Naive B cell (primary cell): Measurements from ENCODE around the gene NRIP1. TPM values are rescaled to one million over a fixed set of nuclear protein-coding genes. Genes with fewer than 3 reads are reported as not detected.

Experiments used
- ATAC-seq, 2 donors: fragments of 150-1000 bp; cut with Tn5 transposase; 2 replicates each; pipeline ENCODE4 v1.10.0; 2021; ENCODE audit warnings: low read depth in 2 of 2, mild to moderate bottlenecking in 2 of 2, moderate library complexity in 2 of 2
- DNase-seq: peaks from one replicate; pipeline ENCODE4 v3.0.0; 2022
- H3K27ac Mint-ChIP-seq, 6 donors: one replicate each; pipeline ENCODE4 v1.8.0; 2020 to 2022; ENCODE audit warnings: mild to moderate bottlenecking in 6 of 6, mixed read lengths in 6 of 6, moderate library complexity in 5 of 6, inconsistent platforms in 2 of 6
- H3K27me3 Mint-ChIP-seq, 3 donors: one replicate each; pipeline ENCODE4 v1.8.0; 2021 to 2022; ENCODE audit warnings: mixed read lengths in 3 of 3, mild to moderate bottlenecking in 1 of 3
- H3K36me3 Mint-ChIP-seq, 2 donors: one replicate each; pipeline ENCODE4 v1.8.0; 2020 to 2022; ENCODE audit warnings: mixed read lengths in 2 of 2, inconsistent platforms in 1 of 2, mild to moderate bottlenecking in 1 of 2
- H3K4me1 Mint-ChIP-seq, 3 donors: one replicate each; pipeline ENCODE4 v1.8.0; 2020 to 2022; ENCODE audit warnings: mixed read lengths in 3 of 3, inconsistent platforms in 1 of 3, mild to moderate bottlenecking in 1 of 3, moderate library complexity in 1 of 3
- H3K4me3 Mint-ChIP-seq, 8 donors: one replicate each; pipeline ENCODE4 v1.8.0; 2020 to 2022; ENCODE audit warnings: mild to moderate bottlenecking in 8 of 8, mixed read lengths in 8 of 8, moderate library complexity in 8 of 8, inconsistent platforms in 2 of 8
- H3K9me3 Mint-ChIP-seq, 7 donors: one replicate each; pipeline ENCODE4 v1.8.0; 2020 to 2022; ENCODE audit warnings: mixed read lengths in 7 of 7, mild to moderate bottlenecking in 5 of 7, inconsistent platforms in 2 of 7, moderate library complexity in 1 of 7
- polyA plus RNA-seq, 6 donors: library from polyadenylated mRNA; unstranded; fragments of 300-500 nt; fragmentation: Illumina TruSeq; gene quantifications; one replicate each; pipeline ENCODE4 v1.2.3, GENCODE V29; 2021; ENCODE audit warnings: low read depth in 6 of 6

The NRIP1 gene
- polyA plus RNA-seq, 6 donors from 2014 or later, result 43.9 to 73.9 (median 52.2) TPM

DNA sequence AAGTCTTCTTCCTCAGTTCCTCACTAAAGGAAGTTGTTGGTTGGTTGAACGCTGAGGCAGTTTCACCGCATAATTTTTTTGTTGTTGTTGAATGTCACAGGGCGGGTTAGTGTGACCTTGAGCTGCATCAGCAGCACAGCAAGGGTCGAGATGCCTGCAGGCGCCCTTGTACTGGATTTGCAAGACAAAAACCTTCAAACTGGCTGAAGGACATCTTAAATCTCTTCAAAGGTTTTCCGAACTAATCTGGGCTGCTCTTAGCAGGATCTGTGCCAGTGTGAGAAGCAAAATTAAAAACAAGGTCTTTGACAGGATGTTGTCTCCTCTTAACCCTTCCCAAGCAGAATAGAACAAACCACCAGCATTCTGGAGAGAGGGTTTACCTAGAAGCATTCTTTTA, 59.4 kb downstream of the NRIP1 start:
- H3K4me1 Mint-ChIP-seq, result peaks cover 31 to 56% (median 48%) of the 10 kb centered on the region in 3 donors
- peak; percentile 5 for DNase-seq
- H3K9me3 Mint-ChIP-seq, result no peaks in the 10 kb centered on the region
- H3K27me3 Mint-ChIP-seq, result no peaks in the 10 kb centered on the region
- ATAC-seq, result peak; percentile 25 to 52
- H3K27ac Mint-ChIP-seq, result peak overlapping the region in 3 of 6 donors; percentile 47 to 83 (median 53)
- peak overlapping the region in 3 of 8 donors; percentile 19 to 40 (median 32) for H3K4me3 Mint-ChIP-seq
- H3K36me3 Mint-ChIP-seq, result peaks cover 10 to 17% of the 10 kb centered on the region in 2 donors

DNA sequence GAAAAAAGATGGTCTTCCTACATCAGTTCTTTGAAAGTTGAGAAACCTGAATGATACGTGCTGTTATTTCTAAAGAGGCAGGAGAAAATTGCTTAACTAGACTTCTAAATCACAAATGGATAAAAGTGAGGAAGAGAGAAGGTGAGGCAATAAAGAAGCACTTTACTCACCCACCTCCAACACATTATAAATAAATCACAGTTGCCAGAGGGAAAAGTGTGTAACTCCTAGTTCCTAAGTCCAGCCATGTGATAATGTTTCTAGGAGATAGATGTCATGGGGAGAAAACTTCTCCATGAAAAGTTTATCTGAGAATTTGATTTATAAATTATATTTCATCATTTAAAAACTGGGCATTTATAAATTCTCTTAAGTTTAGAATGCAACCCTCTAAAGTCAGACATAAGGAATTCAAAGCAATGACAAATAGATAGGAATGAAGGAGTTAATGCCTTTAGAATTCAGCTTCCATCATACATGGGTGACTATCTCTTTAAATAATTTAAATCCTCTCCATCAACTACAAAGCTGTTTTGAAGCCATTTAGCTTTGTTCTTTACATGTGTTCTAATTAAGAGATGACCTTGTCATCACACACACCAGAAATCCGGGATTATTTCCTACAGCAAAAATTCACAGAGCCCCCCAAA, 60.0 kb downstream of the NRIP1 start:
- no peak for ATAC-seq
- Mint-ChIP-seq H3K9me3 (no peaks in the 10 kb centered on the region), H3K36me3 (peaks cover 10 to 17% of the 10 kb centered on the region in 2 donors), H3K27ac (peak overlapping the region in 3 of 6 donors; percentile 47 to 83 (median 53)), H3K27me3 (no peaks in the 10 kb centered on the region), H3K4me3 (peak overlapping the region in 2 of 8 donors; percentile 32 to 40), H3K4me1 (peaks cover 35 to 57% (median 48%) of the 10 kb centered on the region in 3 donors)
- DNase-seq, result no peak

DNA sequence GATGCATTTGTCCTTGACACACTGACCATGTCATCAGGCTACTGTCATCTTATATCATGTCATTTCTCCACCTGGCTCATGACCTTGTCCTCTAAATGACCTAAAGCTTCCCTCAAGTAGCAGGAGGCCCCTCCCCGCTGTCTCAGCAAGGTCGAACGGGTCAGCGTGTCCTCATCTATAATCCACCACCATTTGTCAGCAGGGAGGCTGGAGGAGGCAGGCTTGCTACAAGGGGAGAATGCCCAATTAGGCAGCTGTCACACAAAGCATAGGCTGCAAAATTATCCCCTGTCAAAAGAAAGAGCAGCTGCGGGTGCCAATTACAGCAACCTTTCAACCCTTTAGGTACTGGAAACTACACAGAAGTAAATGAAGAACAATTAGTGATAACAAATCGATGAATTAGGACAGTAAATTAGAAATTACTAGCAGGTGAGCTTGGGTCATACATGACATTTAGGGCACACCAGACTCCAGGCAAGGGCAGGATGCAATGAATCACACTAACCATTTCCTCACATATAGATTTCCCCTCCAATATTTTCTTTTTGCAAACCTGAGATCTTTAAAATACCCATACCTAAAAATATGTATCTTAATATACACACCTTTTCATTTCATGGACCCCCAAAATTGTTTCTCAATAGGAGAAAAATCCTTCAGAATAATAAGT, 61.2 kb downstream of the NRIP1 start:
- Mint-ChIP-seq H3K9me3 (no peaks in the 10 kb centered on the region), H3K4me1 (peaks cover 33 to 57% (median 50%) of the 10 kb centered on the region in 3 donors), H3K4me3 (no peak overlapping the region), H3K27ac (peak overlapping the region in 3 of 6 donors; percentile 2 to 69 (median 5)), H3K27me3 (no peaks in the 10 kb centered on the region), H3K36me3 (peaks cover 10 to 12% of the 10 kb centered on the region in 2 donors)
- no peak for DNase-seq
- ATAC-seq, result no peak

DNA sequence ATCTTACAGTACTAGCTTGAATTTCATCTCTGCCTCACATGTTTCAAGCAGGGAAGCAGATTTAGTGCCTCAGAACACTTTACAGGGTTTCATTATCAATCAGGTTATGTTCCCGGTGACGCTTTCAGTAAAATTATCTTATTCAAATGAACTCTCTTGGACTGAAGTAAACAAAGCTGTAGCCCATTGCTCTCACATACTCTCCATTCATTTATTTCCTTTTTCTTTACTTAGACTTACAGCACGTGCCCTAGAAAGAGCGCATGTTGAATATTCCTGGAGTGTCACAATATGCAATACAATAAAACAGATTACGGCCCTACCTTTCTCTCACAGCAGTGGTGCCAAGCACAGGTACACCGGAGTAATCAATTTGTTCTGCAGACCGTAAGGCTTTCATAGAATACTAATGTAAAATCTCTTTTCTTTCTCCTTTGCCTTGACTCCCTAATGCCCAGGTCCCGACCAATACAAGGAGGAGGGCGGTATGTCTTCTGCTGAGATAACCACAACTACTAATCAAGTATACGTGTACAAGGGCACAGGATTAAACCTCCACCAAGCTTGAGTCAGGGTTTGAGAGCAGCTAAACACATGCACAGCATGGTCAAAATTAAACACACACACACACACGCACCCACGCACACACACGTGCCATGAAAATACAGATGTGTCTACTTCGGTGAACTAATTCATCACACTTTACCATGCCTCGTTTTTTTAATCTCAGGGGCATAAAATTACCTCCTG, 62.8 kb downstream of the NRIP1 start:
- peak overlapping the region in 2 of 8 donors; percentile 4 to 6 for H3K4me3 Mint-ChIP-seq

DNA sequence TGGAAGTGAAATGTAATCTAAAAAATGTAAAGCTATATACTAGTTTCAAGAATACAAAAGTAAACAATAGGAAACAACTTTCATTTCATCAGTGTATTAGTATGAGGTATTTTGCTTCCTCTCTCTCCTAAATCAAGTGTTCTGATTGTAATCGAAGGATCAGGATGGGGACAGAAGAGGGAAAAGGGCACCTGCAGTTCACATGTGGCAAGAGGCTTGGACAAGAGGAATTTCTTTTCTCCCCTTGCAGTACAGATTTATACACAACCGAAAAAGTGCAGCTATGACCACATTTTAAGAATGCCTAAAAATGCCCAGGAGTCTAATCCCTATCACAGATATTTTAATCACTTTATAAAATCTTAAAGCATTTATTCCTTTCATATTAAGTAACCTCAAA, 63.7 kb downstream of the NRIP1 start:
- H3K27ac Mint-ChIP-seq, result peak overlapping the region in 1 of 6 donors; percentile 75
- H3K4me1 Mint-ChIP-seq, result peaks cover 40 to 50% (median 41%) of the 10 kb centered on the region in 3 donors
- H3K4me3 Mint-ChIP-seq, result no peak overlapping the region
- H3K9me3 Mint-ChIP-seq, result no peaks in the 10 kb centered on the region
- peaks cover 6 to 12% of the 10 kb centered on the region in 2 donors for H3K36me3 Mint-ChIP-seq
- ATAC-seq, result no peak
- H3K27me3 Mint-ChIP-seq, result no peaks in the 10 kb centered on the region
- no peak for DNase-seq

More for the DNA sequence above, 62.8 kb downstream of the NRIP1 start:
- H3K36me3 Mint-ChIP-seq, result peaks cover 0 to 12% of the 10 kb centered on the region in 2 donors
- ATAC-seq (peak in 1 of 2 donors; percentile 25), DNase-seq (no peak)
- H3K9me3 Mint-ChIP-seq, result no peaks in the 10 kb centered on the region
- H3K27me3 Mint-ChIP-seq, result no peaks in the 10 kb centered on the region
- peak overlapping the region in 1 of 6 donors; percentile 3 for H3K27ac Mint-ChIP-seq
- peaks cover 40 to 55% (median 45%) of the 10 kb centered on the region in 3 donors for H3K4me1 Mint-ChIP-seq

DNA sequence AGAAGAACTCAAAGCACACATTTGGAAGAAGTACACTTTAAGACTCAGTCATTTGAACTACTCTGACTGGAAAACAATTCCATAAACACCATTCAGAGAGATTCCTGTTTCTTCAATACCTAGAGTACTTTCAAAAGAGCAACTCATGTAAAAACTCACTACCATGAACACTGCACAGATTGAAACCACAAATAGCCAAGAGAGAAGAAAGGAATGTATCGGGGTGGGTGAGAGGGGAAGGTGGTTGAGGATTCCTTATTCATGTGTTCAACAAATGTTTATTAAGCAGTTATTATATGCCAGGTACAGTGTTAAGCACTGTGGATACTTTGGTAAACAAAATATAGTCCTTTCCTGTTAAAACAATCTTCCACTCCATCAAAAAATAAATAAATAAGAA, 64.7 kb downstream of the NRIP1 start:
- ATAC-seq, result no peak
- Mint-ChIP-seq H3K4me1 (peaks cover 36 to 41% (median 37%) of the 10 kb centered on the region in 3 donors), H3K27me3 (no peaks in the 10 kb centered on the region), H3K4me3 (no peak overlapping the region), H3K9me3 (no peaks in the 10 kb centered on the region), H3K36me3 (peaks cover 7 to 12% of the 10 kb centered on the region in 2 donors), H3K27ac (peak overlapping the region in 2 of 6 donors; percentile 30 to 50)
- DNase-seq, result no peak

DNA sequence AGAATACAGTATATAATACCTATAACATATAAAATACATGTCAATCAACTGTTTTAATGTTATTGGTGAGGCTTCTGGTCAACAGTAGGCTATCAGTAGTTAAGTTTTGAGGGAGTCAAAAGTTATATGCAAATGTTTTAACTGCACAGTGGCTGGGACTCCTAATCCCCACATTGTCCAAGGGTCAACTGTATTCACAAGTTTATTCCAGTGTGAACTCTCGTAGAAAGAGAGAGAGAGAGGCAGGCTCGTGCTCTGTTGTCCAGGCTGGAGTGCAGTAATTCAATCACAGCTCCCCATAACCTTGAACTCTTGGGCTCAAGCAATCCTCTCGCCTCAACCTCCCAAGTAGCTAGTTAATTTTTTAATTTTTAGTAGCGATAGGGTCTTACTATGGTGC, 66.0 kb downstream of the NRIP1 start:
- no peak for DNase-seq
- Mint-ChIP-seq H3K4me3 (no peak overlapping the region), H3K27me3 (no peaks in the 10 kb centered on the region), H3K9me3 (no peaks in the 10 kb centered on the region), H3K27ac (peak overlapping the region in 1 of 6 donors; percentile 30), H3K4me1 (peaks cover 31 to 37% (median 32%) of the 10 kb centered on the region in 3 donors), H3K36me3 (peaks cover 5 to 7% of the 10 kb centered on the region in 2 donors)
- ATAC-seq, result no peak

DNA sequence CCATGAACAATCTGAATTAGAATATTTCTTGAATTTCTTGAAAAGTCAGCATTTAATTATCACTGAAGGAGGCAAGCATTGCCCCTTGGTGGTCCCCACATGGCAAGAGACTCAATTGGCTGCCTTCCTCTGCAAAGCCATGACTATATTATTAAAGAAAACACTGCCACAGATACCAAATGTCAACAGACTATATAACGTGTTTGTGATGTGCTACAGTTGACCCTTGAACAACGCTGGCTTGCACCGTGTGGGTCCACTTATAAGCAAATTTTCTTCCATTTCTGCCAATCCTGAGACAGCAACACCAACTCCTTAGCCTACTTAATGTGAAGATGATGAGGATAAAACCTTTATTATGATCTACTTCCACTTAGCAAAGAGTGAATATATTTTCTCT, 66.5 kb downstream of the NRIP1 start:
- H3K9me3 Mint-ChIP-seq, result no peaks in the 10 kb centered on the region
- H3K36me3 Mint-ChIP-seq, result peaks cover under 1 to 7% of the 10 kb centered on the region in 2 donors
- peak overlapping the region in 1 of 6 donors; percentile 30 for H3K27ac Mint-ChIP-seq
- ATAC-seq (no peak), DNase-seq (no peak)
- H3K4me3 Mint-ChIP-seq, result no peak overlapping the region
- peaks cover 27 to 33% (median 28%) of the 10 kb centered on the region in 3 donors for H3K4me1 Mint-ChIP-seq
- H3K27me3 Mint-ChIP-seq, result no peaks in the 10 kb centered on the region

DNA sequence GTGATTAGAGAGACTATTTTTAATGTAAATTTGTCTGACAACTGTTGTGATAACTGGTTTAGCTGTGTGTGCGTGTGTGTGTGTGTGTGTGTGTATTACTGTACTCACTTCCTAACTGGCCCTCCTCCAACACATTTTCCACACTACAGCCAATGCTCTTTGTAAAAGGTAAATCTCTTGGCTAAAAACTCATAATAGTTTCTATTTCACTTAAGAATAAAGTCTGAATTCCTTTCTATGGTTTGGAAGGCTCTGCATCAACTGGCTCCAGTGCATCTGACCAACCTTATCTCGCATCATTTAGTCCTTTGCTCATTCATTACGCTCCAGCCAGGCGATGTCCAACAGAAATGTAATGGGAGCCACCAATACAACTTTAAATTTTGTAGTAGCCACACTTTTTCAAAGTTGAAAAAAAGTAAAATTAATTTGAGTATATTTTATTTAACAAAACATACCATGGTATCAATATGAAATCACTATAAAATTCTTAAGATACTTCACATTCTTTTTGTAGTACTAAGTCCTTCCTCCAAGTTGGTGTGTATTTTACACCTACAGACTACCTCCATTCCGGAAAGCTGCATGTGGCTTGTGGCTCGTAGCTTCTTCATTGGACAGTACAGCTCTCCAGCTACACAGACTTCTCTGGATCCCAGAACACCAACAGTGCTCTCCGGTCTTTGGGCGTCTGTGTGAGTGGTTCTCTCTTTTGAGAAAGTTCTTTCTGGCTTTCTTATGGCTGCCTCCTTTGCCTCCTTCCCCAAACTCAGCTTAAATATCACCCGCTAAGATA, 68.9 kb downstream of the NRIP1 start:
- Mint-ChIP-seq H3K36me3 (peaks cover 4 to 7% of the 10 kb centered on the region in 2 donors), H3K27ac (peak overlapping the region in 4 of 6 donors; percentile 30 to 70 (median 54)), H3K9me3 (no peaks in the 10 kb centered on the region), H3K27me3 (no peaks in the 10 kb centered on the region), H3K4me3 (no peak overlapping the region), H3K4me1 (peaks cover 21 to 41% (median 28%) of the 10 kb centered on the region in 3 donors)
- no peak for DNase-seq
- ATAC-seq, result no peak

DNA sequence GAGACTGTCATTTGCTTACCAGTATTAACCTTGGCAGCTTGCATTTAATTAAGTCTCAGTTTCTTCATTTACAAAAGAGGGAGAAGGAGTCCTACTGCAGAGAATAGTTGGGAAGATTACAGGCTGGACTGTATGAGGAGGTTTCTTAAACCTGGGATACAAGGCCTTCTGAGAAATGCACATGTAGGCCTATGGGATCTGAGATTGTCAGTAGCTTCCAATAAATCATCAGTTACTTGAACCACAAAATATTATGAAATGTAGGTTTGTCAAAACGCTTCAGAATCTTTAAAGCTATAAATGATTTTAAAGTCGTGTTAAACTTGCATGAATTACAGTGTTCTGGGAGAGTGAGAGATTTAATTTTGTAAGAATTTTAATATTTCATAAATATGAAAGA, 69.6 kb downstream of the NRIP1 start:
- ATAC-seq (no peak), DNase-seq (no peak)
- H3K4me3 Mint-ChIP-seq, result no peak overlapping the region
- H3K27me3 Mint-ChIP-seq, result no peaks in the 10 kb centered on the region
- H3K4me1 Mint-ChIP-seq, result peaks cover 24 to 45% (median 28%) of the 10 kb centered on the region in 3 donors
- H3K9me3 Mint-ChIP-seq, result no peaks in the 10 kb centered on the region
- no peak overlapping the region for H3K27ac Mint-ChIP-seq
- peaks cover 5 to 7% of the 10 kb centered on the region in 2 donors for H3K36me3 Mint-ChIP-seq

DNA sequence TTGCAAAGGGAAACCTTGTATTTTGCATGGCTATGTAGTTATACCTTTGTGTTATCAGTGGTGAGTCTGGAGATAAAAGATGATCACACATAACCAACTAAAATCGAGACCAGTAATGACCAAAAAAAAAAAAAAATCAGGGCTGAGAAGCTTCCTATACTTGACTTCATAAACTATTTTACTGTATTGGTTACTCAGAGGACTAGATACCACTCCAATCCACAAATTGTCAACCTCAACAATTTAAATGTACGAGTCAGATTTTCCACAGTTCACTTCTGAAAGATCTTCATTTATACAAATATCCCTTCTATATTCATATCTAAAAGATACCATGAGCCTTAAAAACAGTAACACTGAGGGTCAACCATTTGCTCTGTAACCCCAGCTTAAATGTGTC, 71.7 kb downstream of the NRIP1 start:
- ATAC-seq, result no peak
- peaks cover 7 to 19% of the 10 kb centered on the region in 2 donors for H3K36me3 Mint-ChIP-seq
- peaks cover 23 to 50% (median 27%) of the 10 kb centered on the region in 3 donors for H3K4me1 Mint-ChIP-seq
- no peaks in the 10 kb centered on the region for H3K9me3 Mint-ChIP-seq
- H3K27me3 Mint-ChIP-seq, result no peaks in the 10 kb centered on the region
- no peak for DNase-seq
- peak overlapping the region in 1 of 6 donors; percentile 36 for H3K27ac Mint-ChIP-seq
- H3K4me3 Mint-ChIP-seq, result no peak overlapping the region

DNA sequence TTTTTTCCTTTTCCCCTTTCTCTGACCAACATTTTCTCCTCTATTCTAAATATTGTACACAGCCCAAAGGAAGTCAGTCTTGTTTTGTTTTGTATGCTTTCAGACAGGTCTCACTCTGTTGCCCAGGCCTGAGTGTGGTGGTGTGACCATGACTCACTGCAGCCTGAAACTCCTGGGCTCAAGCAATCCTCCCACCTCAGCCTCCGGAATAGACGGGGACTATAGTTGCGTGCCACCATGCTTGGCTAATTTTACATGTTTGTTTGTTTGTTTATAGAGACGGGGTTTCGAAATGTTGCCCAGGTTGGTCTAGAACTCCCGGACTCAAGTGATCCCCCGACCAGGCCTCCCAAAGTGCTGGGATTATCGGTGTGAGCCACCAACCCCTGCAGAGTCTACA, 72.8 kb downstream of the NRIP1 start:
- H3K9me3 Mint-ChIP-seq, result no peaks in the 10 kb centered on the region
- peaks cover 7 to 24% of the 10 kb centered on the region in 2 donors for H3K36me3 Mint-ChIP-seq
- H3K27me3 Mint-ChIP-seq, result no peaks in the 10 kb centered on the region
- H3K4me3 Mint-ChIP-seq, result no peak overlapping the region
- DNase-seq (no peak), ATAC-seq (no peak)
- peaks cover 20 to 50% (median 24%) of the 10 kb centered on the region in 3 donors for H3K4me1 Mint-ChIP-seq
- peak overlapping the region in 1 of 6 donors; percentile 86 for H3K27ac Mint-ChIP-seq
